Neural progenitor cell (in vitro differentiated cells): ENCODE data around the gene FREM2.

ENCODE experiments used
- EZH2 ChIP-seq: fragments of 200-600 bp; sonication (generic); IDR thresholded peaks from 2 replicates; pipeline ENCODE4 v1.6.1; 2017; ENCODE audit warnings: antibody characterized with exemption, mild to moderate bottlenecking, moderate library complexity
- EZH2phosphoT487 ChIP-seq: fragments of 200-600 bp; sonication (generic); IDR thresholded peaks from 2 replicates; pipeline ENCODE4 v1.6.1; 2017; ENCODE audit warnings: antibody characterized with exemption
- TF ChIP-seq, protein P1 (sequence below): fragments of 200-600 bp; sonication (generic); IDR thresholded peaks from 2 replicates; pipeline ENCODE4 v1.5.1; 2017; ENCODE audit warnings: antibody characterized with exemption, mild to moderate bottlenecking

GRCh38 chr13:38755793-38756192 lies 68.9 kb downstream of the FREM2 start:
- TF ChIP-seq, protein P1, sequence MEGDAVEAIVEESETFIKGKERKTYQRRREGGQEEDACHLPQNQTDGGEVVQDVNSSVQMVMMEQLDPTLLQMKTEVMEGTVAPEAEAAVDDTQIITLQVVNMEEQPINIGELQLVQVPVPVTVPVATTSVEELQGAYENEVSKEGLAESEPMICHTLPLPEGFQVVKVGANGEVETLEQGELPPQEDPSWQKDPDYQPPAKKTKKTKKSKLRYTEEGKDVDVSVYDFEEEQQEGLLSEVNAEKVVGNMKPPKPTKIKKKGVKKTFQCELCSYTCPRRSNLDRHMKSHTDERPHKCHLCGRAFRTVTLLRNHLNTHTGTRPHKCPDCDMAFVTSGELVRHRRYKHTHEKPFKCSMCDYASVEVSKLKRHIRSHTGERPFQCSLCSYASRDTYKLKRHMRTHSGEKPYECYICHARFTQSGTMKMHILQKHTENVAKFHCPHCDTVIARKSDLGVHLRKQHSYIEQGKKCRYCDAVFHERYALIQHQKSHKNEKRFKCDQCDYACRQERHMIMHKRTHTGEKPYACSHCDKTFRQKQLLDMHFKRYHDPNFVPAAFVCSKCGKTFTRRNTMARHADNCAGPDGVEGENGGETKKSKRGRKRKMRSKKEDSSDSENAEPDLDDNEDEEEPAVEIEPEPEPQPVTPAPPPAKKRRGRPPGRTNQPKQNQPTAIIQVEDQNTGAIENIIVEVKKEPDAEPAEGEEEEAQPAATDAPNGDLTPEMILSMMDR: no peak
- TF ChIP-seq EZH2 (no peak), EZH2phosphoT487 (no peak)
